ENCODE data around the gene GLT8D1.
A peak's percentile ranks its signal among the peaks of the same experiment; 100 is the strongest.

GLT8D1 gene

DNA sequence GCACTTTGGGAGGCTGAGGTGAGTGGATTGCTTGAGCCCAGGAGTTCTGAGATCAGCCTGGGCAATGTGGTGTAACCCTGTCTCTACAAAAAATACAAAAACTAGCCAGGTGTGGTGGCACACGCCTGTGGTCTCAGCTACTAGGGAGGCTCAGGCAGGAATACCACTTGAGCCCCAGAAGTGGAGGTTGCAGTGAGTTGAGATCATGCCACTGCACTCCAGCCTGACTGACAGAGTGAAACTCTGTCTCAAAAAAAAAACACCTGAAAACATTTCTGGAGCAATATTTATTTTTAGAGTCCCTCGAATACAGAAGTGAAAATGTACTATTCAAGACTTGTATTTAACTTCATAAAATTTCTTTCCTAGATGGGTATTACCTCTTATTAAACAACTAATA lies 4.9 kb upstream of the GLT8D1 start:
- DNase-seq: no peak

DNA sequence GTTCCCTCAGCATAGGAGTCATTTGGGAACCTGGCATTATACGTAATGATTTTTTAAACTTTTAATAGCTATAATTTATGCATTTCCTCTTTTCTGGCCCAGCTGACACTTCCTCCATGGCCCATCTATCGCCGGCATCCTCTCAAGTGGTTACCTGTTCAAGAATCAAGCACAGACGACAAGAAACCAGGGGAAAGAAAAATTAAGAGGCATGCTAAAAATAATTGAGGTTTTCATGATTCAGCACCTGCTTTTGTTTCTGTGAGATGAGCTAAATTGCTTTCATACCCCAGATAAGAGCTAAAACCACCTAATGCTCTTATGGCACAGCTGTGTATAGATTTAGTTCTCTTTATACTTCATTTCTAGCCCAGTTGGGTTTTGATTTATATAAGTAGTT lies 2.0 kb upstream of the GLT8D1 start:
- DNase-seq: no peak

- no peak for DNase-seq
Observed at GRCh38 chr3:52705438-52705687, 228 bp downstream of the GLT8D1 start.

- DNase-seq: no peak
Observed at GRCh38 chr3:52704611-52705437, 767 bp downstream of the GLT8D1 start.

- no peak for DNase-seq
Observed at GRCh38 chr3:52703341-52703740, 2.2 kb downstream of the GLT8D1 start.

DNA sequence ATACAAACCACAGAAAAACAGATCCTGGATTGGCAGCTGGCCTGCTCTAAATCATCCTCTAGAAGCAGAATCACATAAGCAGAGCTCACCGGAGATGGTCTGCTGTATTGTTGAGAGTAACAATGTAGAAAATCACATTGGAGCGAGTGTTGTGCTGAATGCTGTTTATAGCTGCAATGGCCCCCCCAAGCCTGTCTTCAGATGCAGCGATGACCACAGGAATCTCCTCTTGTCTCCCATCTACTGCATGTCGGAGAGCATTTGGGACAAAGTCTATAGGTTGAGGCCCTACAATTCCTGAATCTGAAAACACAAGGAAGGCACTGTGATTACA lies 8.0 kb downstream of the GLT8D1 start:
- DNase-seq: no peak

- DNase-seq: no peak
Observed at GRCh38 chr3:52696830-52697631, 8.6 kb downstream of the GLT8D1 start.

DNA sequence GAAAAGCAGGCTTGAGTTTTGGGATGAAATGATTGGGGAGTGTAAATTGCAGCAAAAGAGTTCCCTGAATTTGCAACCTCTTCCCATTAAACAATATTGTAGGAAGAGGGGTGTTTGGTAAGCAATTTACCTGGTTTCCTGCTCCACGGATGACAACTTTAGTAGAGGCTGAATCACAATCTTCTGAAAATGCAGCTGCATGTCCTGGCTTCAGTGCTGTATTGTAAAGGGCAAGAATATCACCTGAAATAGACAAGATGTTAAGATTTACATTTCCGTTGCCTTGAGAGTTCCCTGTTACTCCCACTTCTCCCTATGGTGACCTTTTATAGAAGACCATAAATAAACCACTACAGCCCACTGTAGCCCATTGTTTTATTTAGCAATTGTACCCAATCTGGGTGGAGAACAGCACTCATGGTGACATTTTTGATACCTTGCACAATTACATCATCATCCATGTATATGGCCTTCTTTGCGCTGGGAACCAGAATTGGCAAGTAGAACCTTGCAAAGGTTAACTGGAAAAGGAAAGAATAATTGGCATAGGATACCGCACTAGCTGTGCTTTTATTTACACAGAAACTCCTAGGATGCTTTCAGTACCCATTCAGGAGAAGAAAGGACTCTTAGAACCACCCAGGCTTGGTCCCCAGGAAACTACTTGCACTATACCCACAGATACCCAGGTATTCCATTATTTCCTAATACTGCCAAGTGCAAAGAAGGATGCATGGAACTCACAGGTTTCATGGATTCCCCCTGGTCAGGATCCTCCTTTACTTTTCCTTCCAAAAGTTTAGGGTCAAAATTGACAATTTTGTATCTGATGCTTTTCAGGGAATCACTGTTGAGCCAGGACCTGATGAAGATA lies 9.6 kb downstream of the GLT8D1 start:
- no peak for DNase-seq

DNA sequence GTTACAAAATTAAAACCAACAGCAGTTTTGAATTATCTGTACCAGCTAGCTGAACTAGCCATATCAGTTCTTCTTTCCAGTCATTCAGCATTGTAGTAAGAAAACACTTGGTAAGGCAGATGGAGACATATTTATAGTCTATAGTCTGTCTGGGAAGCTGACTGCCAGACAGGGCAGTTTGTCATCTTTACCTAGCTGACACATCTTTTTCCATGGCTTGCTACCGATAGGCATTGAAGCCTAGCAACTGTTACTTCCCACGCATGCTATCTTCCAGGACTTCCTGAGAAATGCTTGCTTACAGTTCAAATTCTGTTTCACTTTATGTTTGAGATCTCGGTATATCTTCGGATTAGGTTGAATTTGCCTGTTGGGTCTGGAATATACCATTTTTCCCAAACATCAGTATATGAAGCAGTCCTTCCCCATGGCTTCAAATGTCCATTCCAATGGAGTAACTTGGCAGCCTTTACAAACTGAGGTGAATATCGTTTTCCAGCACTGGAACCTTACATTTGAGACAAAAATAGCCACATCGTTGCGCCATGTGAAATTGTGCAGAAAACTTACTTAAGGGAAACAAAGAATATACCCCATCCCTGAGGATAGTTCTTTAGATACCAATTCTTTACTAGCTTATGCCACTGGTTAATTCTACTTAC lies 10.9 kb downstream of the GLT8D1 start:
- DNase-seq: no peak

DNA sequence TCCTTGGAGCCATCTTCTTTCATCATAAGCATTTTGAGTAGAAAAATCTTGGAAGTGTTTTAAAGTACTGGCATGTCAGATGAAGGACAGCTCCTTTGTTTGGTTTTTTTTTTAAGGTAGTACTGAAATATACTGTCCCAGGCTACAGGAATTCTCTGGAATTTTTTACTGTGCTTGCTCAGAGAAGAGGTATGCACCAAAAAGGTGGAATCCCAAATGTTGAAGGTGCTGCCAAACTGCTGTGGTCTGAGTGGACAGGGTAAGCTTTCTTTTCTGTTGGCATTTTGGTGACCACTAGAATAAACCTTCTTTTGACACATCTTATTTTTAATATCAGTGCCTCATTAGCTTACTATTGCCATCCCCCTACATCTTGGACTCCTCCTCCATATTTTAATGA lies 12.5 kb downstream of the GLT8D1 start:
- no peak for DNase-seq

GRCh38 chr3:52690560-52690959 lies 15.0 kb downstream of the GLT8D1 start:
- no peak for DNase-seq

- no peak for DNase-seq
Observed at GRCh38 chr3:52689151-52689550, 16.4 kb downstream of the GLT8D1 start.

DNA sequence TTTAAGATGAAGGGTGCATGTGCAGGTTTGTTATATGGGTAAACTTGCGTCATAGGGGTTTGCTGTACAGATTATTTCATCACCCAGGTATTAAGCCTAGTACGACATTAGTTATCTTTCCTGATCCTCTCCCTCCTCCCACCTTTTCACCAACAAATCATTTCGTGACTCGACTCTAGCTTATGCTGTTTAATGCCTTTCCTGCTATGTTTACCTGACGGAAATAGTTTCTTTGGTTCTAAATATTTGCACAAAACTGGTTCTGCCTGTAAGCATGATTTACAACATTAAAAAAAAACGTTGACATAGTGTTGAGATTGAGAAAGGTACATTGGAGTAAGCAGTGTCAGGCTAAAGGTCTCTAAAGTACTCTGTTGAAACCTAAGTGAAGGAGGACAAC lies 17.3 kb downstream of the GLT8D1 start:
- DNase-seq: no peak

DNA sequence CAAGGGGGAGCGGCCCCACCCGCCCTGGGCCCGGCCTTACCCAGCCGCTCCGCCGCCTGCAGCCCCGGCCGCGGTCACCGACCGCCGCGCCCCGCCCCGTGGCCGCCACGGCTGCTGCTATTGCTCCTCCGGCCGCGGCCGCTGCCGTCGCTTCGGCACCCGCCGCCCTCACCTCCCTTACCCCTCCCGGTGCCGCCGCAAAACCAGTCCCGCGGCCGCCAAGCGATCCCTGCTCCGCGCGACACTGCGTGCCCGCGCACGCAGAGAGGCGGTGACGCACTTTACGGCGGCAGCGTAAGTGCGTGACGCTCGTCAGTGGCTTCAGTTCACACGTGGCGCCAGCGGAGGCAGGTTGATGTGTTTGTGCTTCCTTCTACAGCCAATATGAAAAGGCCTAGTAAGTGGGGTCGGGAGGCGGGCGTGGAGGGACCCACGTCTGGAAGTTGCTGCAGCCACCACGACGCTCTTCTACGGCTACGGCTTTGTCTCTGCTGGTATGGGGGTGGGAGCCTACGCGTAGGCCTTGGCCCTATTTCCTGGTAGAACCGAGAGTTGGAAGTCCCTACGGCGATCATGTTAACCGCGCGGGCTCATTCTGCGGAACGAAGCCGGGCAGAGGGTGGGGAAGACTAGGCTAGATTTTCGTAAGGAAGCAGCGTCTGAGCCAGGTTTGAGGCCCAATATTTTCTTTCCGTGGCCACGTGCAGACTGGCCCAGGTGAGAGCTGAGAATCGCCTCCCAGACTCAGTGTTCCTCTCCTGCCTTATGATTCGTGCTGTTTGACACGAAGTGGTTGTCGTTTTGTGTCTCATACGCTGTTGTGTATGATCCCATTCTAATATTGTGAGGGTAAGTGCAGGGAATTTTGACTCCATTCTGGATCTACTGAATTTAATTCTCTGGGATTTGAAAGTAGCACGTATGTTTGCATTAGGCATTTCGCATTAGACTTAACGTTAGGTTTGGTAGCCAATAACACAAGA lies 19.6 kb downstream of the GLT8D1 start, which contains the start of the genes GNL3 and PBRM1:
Gene GNL3 (plus strand): TSS at position 324 of the 983 bp plus-strand sequence. CDS start 61 bp downstream, at position 385.
Gene PBRM1 (minus strand): TSS at position 205 of the 983 bp plus-strand sequence.
- peak; percentile 97 for DNase-seq

GRCh38 chr3:52685285-52685708 lies 20.3 kb downstream of the GLT8D1 start:
- peak; percentile 90 for DNase-seq

GRCh38 chr3:52684184-52684583 lies 21.4 kb downstream of the GLT8D1 start:
- no peak for DNase-seq

DNA sequence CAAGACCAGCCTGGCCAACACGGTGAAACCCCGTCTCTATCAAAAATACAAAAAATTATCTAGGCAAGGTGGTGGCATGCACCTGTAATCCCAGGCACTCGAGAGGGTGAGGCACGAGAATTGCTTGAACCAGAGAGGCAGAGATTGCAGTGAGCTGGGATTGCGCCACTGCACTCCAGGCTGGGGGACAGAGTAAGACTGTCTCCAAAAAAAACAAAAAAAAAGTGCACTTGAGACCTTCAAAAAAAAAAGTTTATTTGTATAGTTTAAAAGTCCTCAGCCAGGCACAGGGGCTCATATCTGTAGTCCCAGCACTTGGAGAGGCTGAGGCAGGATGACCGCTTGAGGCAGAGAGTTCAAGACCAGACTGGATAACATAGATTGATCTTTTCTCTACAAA lies 22.0 kb downstream of the GLT8D1 start:
- DNase-seq: no peak

DNA sequence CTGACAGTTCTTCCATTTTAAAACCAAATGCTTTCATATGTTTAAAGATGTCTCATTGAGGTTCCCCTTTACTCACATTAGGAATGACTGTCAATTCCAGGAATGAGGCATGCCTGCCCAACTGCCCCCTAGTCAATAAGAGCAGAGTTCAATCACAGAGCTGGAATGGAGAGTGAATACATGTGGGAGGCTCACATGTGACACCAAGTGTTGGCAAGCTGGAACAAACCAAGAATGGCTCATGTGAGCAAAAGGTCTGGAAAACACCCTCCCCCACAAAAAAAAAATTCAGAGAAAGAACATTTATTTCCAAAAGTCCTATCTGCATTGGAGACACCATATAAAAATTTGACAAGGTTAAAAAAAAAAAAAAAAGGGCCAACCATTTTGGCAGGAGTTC lies 23.6 kb downstream of the GLT8D1 start:
- peak; percentile 92 for DNase-seq

DNA sequence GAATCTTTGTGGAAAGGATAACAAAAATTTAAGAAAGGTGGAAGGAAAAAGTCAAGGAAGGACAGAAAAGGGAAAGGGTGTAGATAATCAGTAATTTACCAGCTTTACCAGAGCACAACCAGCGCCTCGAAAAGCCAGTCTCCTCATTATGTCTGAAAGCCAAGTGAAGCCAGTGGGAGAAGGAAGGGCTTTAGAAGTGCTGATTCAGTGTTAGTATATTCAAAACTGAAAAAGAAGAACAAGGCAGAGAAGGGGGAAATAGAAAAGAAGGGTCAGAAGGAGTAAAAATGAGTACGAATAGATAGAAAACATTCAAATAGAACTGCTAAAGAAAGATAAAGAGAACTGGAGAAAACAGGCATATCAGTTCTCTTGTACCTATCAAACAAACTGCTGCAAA lies 24.0 kb downstream of the GLT8D1 start:
- DNase-seq: peak; percentile 66

GRCh38 chr3:52679811-52680210 lies 25.8 kb downstream of the GLT8D1 start:
- DNase-seq: peak; percentile 43

- peak; percentile 39 for DNase-seq
Observed at GRCh38 chr3:52679199-52679538, 26.4 kb downstream of the GLT8D1 start.

Measured in suppressor macrophage treated with lipopolysaccharide for 4 hours (primary cell).